ENCODE data around the gene USP25.

GRCh38 chr21:15730484-15731242 lies 881 bp downstream of the USP25 start:
- TF ChIP-seq POLR2AphosphoS5 (IDR thresholded peaks at IDR 0.05) (no peak), EP300 (IDR thresholded peaks at IDR 0.05) (no peak)
